ENCODE data around the gene DLG2.
"Not testable (repeated sequence)": the region's sequence is repeated elsewhere in the genome, so short reads cannot be mapped to it uniquely, and the experiment has no call there.

DLG2 gene

GRCh38 chr11:85301895-85302678 lies 325.1 kb downstream of the DLG2 start:
- DNase-seq = no peak

- no peak for DNase-seq
Observed at GRCh38 chr11:85299258-85299942, 327.7 kb downstream of the DLG2 start.

GRCh38 chr11:85295694-85296271 lies 331.4 kb downstream of the DLG2 start:
- no peak for DNase-seq

- DNase-seq = no peak
Observed at GRCh38 chr11:85281550-85281949, 345.6 kb downstream of the DLG2 start.

- no peak for DNase-seq
Observed at GRCh38 chr11:85279267-85279666, 347.9 kb downstream of the DLG2 start.

- DNase-seq = no peak
Observed at GRCh38 chr11:85277693-85278092, 349.5 kb downstream of the DLG2 start.

GRCh38 chr11:85276332-85276731 lies 350.8 kb downstream of the DLG2 start:
- DNase-seq = no peak

GRCh38 chr11:85270315-85270714 lies 356.8 kb downstream of the DLG2 start:
- not testable (repeated sequence) for DNase-seq

GRCh38 chr11:85269109-85269508 lies 358.0 kb downstream of the DLG2 start:
- no peak for DNase-seq

- no peak for DNase-seq
Observed at GRCh38 chr11:85266646-85267045, 360.5 kb downstream of the DLG2 start.

GRCh38 chr11:85263328-85263727 lies 363.8 kb downstream of the DLG2 start:
- DNase-seq = no peak

- DNase-seq = no peak
Observed at GRCh38 chr11:85257837-85258236, 369.3 kb downstream of the DLG2 start.

GRCh38 chr11:85256433-85256832 lies 370.7 kb downstream of the DLG2 start:
- DNase-seq = no peak

GRCh38 chr11:85249482-85249881 lies 377.7 kb downstream of the DLG2 start:
- no peak for DNase-seq

GRCh38 chr11:85247797-85248196 lies 379.3 kb downstream of the DLG2 start:
- no peak for DNase-seq

GRCh38 chr11:85238906-85239305 lies 388.2 kb downstream of the DLG2 start:
- DNase-seq = no peak

GRCh38 chr11:85238038-85238437 lies 389.1 kb downstream of the DLG2 start:
- DNase-seq = not testable (repeated sequence)

GRCh38 chr11:85236211-85236610 lies 390.9 kb downstream of the DLG2 start:
- no peak for DNase-seq

- DNase-seq = no peak
Observed at GRCh38 chr11:85232559-85232958, 394.6 kb downstream of the DLG2 start.

GRCh38 chr11:85231588-85231987 lies 395.6 kb downstream of the DLG2 start:
- DNase-seq = no peak

GRCh38 chr11:85229723-85230122 lies 397.4 kb downstream of the DLG2 start:
- DNase-seq = not testable (repeated sequence)

GRCh38 chr11:85196968-85197367 lies 430.2 kb downstream of the DLG2 start:
- no peak for DNase-seq

- no peak for DNase-seq
Observed at GRCh38 chr11:85195934-85196333, 431.2 kb downstream of the DLG2 start.

GRCh38 chr11:85187992-85188391 lies 439.2 kb downstream of the DLG2 start:
- DNase-seq = no peak
